Prostate gland (tissue), 2 donors: ENCODE results near the gene GADD45G.

Source experiments
- CTCF ChIP-seq, 4 experiments: fragments of 200-600 bp in 2 of 4; fragments of 450-650 bp in 2 of 4; sonication (generic) in 2 of 4; IDR thresholded peaks; 1 replicate in 3 of 4; 2 replicates in 1 of 4; pipeline ENCODE4 v1.5.1; 2016 to 2019; ENCODE audit warnings: antibody characterized with exemption in 4 of 4, mild to moderate bottlenecking in 2 of 4, moderate library complexity in 2 of 4
- POLR2A ChIP-seq: fragments of 450-650 bp; IDR thresholded peaks from one replicate; pipeline ENCODE4 v1.6.1; 2016; ENCODE audit warnings: antibody characterized with exemption, mild to moderate bottlenecking

DNA sequence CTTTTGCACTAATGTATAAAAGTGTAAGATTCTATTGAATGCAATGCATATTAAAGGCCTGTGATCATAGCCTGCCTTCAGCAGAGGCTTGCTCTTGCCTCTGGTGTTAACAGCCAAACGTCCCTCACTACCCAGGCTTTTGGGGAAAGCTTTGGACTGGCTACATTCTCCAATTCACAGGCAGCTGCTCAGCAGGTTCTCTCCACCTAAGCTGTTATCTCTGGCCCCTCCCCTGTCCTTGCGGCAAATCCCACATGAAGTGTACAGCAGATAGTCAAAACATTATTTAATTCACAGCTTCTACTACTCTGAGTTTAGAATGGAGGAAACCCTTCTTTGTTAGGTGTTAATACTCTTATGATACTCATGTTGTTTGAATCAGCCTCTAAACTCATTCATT, 45.9 kb upstream of the GADD45G start:
- TF ChIP-seq CTCF (IDR thresholded peaks at IDR 0.05) (no peak), POLR2A (no peak)
